Measurements from ENCODE around the gene CCDC144A.
"Not testable (repeated sequence)": the region's sequence is repeated elsewhere in the genome, so short reads cannot be mapped to it uniquely, and the experiment has no call there.

Gene CCDC144A, protein sequence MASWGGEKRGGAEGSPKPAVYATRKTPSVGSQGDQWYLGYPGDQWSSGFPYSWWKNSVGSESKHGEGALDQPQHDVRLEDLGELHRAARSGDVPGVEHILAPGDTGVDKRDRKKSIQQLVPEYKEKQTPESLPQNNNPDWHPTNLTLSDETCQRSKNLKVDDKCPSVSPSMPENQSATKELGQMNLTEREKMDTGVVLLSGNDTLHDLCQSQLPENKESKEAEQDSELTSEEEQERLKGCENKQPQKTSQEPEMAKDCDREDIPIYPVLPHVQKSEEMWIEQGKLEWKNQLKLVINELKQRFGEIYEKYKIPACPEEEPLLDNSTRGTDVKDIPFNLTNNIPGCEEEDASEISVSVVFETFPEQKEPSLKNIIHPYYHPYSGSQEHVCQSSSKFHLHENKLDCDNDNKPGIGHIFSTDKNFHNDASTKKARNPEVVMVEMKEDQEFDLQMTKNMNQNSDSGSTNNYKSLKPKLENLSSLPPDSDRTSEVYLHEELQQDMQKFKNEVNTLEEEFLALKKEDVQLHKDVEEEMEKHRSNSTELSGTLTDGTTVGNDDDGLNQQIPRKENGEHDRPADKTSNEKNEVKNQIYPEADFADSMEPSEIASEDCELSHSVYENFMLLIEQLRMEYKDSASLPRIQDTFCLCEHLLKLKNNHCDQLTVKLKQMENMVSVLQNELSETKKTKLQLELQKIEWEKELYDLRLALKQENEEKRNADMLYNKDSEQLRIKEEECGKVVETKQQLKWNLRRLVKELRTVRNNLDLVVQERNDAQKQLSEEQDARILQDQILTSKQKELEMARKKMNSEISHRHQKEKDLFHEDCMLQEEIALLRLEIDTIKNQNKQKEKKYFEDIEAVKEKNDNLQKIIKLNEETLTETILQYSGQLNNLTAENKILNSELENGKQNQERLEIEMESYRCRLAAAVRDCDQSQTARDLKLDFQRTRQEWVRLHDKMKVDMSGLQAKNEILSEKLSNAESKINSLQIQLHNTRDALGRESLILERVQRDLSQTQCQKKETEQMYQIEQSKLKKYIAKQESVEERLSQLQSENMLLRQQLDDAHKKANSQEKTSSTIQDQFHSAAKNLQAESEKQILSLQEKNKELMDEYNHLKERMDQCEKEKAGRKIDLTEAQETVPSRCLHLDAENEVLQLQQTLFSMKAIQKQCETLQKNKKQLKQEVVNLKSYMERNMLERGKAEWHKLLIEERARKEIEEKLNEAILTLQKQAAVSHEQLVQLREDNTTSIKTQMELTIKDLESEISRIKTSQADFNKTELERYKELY (N-terminal part only)

DNA sequence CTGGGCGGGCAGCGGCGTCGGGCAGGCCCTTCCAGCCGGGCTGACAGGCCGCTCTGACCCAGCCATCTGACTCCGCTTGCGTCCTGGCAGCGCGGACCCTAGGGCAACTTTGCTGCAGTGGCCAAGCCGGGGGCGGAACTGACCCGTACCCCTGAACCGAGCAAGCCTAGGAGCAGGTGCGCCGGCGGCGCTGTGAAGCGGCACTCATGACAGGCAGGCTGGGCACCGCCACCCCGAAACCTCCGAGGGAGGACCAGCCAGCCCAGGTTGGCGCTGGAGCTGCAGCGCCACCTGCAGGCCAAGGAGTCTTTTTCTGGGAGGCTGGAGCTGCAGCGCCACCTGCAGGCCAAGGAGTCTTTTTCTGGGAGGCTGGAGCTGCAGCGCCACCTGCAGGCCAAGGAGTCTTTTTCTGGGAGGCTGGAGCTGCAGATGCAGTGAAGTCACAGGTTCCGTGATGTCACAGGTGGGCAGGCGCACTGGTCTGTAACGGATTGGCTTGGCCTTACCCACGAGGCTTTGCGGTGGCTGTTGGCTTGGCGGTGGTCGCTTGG, at the start of gene CCDC144A:
Gene CCDC144A, plus strand, starts transcription at position 511 of the 551 bp plus-strand sequence. CDS start 160 bp downstream, outside the sequence.
- not testable (repeated sequence) for DNase-seq

DNA sequence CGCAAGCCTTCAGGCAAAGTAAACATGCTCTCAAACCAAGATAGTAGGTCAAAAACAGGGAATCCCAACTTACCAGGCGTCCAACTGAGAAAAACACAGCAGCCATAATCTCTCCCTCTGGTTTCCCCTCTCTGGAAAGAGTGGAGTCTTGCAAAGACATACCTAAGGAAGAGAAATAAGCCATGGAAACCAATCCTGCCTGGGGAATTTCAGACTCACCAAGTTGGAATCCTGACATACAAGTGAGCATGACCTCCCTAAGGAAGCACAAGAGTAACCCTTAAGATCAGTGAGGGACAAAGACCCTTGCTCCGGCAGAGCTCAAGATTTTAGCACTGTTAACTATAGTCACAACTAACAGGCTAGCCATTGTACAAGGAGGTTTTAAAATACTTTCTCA, 40.5 kb upstream of the CCDC144A start:
- DNase-seq: no peak

DNA sequence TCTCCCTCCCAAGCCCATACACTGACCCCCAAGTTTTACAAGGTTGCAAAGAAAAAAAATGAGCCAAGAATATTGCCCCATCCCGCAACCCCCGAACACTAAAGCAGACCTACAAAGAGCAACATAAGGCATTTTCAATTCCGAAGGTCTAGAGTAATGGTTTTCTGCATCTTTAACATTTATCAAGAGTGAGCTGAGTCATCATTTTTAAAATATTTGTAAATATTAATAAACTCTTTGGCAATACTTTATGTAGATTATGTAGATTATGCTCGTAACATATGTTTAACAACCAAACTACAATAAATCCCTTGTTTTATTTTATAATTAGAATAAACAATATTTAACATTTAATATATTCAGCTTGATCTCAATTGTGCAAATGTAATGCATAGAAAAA, 37.8 kb upstream of the CCDC144A start:
- DNase-seq: no peak

DNA sequence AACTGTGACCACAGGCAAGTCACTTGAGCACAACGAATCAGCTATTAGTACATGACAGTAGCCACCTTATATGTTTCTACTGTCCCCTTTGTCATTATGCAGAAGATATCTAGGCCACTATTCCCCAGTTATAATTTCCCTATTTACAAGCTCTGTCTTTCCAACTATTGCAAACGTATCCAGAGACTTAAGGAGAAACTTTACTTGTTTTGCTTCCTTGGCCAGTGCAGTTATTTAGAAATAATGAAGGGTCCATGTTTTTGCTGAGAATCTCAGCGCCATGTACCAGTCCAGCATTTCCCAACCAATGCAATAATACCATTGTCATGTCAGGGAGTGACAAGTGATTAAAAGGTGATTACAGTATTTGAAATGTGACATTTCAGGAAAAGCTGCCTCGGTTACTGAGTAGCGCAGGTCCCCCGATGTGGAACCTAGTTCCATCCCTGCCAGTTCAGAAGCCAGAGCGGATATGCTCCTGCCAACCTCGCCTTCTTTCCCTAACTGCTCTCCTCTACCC, 37.1 kb upstream of the CCDC144A start:
- no peak for DNase-seq

DNA sequence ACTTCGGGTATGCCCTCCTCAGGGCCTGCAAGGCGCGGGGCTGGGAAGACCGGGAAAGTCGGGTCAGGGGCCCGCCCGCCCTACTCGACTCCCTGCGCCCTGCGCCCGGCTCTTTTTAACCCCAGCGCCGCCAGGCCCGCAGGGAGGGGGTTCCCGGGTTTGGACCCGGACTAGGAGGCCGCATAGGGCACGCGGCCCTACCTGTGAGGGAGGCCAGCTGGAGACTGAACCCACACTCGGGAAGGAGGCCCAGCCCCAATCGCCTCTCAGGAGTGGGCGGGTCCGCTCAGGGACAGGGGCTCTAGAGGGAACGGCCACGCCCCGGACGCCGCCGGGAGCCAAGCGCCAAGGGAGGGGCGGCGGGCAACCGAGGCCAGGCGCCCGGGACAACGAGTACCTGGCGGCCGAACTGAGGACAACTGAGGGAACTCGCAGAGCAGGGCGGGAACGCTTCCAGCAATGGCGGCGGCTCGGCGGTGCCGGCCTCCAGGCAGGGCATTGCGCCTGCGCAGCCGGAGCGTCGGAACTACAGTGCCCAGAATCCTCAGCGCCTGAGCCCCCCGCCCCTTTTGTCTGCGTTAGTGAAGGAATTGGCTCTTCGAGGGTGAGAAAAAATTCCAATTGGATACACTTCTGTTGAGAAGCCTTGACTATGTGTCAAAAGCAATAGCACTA, 36.5 kb upstream of the CCDC144A start, which contains the start of gene ZNF624:
Gene ZNF624, minus strand, starts transcription at position 484 of the 675 bp plus-strand sequence.
- DNase-seq: peak; percentile 18

DNA sequence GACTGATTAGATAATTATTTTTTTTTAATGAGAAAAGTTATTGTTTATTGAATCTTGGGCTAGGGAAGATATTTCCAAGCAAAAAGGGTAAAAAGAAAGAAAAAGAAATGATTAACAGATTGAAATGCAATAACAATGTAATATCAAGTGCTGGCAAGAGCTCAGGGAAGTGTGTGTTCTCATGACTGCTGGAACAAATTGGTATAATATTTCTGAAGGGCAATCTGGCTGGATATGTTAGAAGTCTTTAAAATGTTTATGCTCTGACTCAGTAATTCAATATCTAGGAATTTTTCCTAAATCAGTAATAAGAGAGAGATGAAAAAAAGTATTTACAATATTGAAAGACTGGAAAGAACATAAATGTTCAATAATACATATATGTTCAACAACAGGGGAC, 28.8 kb upstream of the CCDC144A start:
- DNase-seq: no peak

DNA sequence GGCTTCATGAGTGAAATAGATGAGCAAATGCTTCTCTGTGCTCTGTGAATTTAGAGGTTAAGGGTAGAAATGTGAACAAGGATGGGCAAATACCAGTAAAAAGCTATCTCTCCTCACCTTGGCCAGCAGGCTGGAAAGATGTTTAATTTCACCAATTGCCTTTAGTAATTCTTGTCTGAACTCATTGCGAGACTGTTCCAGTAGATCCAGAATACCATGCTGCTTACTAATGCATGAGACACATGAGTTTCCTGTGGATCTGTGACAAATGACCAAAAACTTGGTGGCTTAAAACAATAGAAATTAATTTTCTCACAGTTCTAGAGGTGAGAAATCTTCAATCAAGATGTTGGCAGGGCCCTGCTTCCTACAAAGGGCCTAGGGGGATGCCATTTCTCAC, 27.1 kb upstream of the CCDC144A start:
- DNase-seq: no peak

DNA sequence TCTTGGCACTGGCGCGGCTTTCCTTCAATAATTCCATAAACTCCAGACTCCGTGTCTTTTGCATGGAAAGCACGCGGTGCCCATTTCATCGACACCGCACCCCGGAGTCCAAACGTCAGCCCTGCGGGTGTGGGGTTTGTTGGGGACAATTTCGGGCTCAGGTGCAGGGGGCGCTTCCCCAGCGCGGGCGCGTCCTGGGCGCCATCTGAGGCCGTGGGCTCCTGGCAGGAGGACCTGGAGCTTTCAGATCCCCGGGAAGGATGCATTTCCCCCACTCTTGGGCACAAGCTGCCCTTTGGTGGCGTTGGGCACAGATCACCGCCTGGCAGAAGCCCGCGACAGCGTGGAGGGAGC, 23.5 kb upstream of the CCDC144A start:
- not testable (repeated sequence) for DNase-seq

DNA sequence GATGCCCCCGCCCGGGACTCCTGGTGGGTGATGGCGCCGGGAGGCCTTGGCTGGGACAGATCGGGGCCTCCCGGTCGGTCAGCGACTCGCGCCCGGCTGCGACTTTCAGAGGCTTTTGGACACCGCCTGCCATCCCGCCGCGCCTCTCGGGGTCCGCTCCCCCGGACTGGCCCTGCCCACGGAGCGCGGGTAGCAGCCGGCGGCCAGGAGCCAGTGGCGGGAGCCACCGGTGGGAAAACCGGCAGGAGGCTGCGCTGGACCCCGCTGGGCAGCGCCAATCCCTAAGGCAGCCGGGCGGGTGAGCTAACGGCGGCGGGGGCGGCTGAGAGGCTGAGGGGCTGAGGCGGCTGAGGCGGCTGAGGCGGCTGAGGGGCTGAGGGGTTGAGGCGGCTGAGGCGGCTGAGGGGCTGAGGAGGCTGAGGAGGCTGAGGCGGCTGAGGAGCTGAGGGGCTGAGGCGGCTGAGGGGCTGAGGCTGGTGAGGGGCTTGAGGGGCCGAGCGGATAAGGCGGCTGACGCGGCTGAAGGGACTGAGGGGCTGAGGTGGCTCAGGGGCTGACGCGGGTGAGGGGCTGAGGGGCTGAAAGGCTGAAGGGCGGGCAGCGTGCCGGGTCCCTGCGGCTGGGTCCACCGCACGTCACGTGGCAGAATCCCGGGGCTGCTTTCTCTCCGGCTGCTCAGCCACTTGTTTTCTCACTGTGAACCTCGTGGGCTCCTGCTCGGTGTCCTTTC, 23.0 kb upstream of the CCDC144A start:
- not testable (repeated sequence) for DNase-seq

DNA sequence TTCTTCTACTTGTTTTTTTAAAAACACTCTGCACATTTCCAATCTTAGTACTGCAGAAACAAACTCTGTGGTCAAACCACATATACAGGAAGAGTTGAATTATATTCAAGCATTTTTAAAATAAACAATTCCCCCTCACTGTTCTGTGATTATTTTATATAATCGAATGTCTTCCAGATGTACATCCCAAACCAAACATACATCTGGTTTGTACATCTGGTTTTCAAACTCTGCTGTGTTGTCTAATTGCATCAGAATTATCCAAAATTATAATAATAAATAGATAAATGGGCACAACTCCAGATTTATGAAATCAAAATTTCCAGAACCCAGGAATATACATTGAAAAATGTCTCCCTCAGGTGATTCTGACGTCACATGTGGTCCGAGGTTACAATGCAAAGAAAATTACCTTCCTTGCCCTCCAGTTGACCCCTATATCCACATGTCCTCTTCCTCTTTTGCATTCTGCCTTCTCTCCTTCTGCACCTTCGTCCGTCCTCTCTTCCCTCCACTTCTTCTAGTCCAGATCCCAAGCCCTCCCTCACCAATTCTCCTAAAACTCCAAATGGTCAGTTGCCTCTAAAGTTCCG, 13.3 kb upstream of the CCDC144A start:
- no peak for DNase-seq

DNA sequence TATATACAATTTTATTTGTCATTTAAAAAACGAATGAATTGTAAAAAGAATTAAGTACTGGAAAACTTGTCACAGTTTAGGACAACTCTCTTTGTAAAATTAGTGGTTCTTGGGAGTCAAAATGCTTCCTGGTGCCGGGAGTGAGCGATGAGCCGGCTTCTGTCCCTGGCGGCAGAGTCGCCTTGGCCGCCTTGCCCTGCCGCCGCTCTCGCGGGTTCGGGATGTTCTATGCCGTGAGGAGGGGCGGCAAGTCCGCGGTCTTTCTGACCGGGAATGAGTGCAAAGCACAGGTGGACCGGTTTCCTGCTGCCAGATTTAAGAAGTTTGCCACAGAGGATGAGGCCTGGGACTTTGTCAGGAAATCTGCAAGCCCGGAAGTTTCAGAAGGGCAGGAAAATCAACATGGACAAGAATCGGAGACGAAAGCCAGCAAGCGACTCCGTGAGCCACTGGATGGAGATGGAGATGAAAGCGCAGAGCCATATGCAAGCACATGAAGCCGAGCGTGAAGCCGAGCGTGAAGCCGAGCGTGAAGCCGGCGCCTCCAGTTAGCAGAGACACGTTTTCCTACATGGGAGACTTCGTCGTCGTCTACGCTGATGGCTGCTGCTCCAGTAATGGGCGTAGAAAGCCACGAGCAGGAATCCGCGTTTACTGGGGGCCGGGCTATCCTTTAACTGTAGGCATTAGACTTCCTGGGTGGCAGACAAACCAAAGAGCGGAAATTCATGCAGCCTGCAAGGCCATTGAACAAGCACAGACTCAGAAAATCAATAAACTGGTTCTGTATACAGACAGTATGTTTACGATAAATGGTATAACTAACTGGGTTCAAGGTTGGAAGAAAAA, 6.5 kb upstream of the CCDC144A start:
- not testable (repeated sequence) for DNase-seq

DNA sequence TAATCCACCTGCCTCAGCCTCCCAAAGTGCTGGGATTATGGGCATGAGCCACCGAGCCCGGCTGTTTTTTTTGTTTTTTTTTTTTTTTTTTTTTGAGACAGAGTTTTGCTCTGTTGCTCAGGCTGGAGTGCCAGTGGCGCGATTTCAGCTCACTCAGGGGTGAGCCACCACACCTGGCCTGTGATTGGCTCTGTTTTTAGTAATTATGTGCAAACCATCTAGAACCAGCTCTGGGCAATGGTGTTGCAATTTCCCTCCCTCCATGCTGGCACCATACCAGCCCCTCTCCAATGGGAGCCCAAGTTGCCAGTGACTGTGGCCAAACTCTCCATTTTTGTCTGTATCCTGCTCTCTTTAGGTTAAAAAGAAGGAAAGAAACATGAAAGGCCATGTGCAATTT, 4.0 kb upstream of the CCDC144A start:
- DNase-seq: not testable (repeated sequence)

DNA sequence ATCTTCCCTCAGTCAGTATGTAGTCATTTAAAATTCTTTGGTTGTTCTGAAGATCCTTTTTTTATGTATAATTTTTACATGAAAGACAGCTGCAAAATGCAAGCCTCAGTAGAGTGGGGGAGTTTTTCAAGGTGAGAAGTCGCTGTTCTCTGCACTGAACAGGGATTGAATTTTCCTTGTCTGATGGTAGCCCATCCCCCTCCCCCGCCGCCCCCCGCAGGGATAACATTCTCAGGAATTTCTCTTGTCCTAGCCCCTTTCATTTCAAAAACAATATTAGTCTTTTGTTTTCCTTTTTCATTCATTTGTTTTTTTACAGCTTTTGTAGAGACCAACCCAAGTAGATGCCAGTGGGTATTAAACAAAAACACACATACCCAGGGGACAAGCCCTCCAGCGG, 2.9 kb upstream of the CCDC144A start:
- not testable (repeated sequence) for DNase-seq

DNA sequence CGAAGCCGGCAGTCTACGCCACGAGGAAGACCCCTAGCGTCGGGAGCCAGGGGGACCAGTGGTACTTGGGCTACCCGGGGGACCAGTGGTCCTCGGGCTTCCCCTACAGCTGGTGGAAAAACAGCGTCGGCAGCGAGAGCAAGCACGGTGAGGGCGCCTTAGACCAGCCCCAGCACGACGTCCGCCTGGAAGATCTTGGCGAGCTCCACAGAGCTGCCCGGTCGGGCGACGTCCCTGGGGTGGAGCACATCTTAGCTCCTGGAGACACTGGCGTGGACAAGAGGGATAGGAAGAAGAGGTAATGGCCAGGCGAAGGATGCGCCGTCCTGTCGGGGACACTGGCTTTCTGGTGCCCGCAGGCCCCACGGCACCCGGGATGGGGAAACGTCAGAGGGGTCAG, 406 bp downstream of the CCDC144A start:
- not testable (repeated sequence) for DNase-seq

DNA sequence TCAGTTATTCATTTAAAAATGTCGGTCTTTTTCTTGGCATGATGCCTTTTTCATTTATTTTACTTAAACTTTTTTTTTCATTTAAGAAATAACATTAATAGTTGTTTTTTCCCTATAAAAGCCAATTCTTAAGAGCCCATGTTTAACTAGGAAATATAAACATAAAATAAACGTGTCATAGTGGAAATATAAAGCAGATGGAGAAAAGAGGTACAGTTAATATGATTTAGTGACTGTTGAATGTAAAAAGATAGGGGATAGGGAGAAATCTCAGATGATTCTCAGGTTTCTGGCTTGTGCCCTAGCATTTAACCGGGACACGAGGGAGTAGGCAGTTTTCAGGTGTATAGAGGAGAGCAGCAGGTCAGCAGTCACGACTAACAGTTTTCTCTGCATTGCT, 7.6 kb downstream of the CCDC144A start:
- DNase-seq: not testable (repeated sequence)

DNA sequence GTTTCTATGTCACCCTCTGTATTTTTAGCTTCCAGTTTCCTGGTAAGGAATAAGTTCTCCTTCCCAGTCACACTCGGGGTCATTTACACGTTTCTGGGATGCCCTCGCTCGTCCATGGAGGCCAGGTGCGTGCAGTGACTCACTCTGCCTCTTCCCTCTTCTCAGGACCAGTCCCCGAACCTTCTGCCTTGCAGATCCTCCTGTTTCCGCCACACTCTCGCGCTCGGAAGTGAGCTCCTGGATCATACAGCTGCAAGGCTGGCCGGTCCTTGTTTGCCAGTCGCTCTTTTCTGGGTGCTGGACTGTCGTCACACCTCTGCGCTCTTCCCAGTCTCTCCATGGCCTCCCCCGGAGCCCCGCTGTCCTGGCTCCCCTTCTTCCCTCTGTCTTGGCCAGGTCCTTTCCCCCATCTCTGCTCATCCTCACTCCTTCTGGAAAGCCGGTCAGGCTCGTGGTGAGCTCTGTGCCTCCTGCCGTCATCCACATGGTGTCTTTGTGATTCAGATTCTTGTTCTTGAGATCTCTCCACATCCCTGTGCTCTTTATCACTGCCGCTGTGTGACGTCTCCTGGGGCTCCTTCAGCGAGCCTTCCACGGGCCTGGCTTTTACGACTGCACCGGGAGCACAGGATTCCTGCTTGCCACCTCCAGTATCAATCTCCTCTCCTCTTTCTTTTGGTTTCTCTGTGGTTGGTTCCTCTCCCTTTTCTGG, 55.6 kb downstream of the CCDC144A start:
- not testable (repeated sequence) for DNase-seq

DNA sequence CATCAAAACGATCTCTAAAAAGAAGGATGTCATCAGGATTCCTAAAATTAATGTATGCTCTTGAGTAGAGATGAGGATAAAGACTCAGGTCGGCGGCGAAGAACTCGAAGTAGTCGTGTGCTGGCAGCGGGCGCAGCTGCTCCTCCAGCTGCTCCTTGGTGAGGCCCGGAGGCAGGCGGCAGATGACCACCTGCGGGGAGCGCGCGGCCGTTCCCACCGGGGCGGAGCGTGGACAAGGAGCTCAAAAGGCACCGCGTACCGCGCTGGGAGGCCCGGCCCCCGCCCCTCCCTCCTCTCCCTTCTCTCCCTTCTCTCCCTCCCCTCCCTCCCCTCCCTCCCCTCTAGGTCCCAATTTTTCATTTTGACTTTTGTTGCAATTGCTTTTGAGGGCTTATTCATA, 56.5 kb downstream of the CCDC144A start:
- DNase-seq: not testable (repeated sequence)

DNA sequence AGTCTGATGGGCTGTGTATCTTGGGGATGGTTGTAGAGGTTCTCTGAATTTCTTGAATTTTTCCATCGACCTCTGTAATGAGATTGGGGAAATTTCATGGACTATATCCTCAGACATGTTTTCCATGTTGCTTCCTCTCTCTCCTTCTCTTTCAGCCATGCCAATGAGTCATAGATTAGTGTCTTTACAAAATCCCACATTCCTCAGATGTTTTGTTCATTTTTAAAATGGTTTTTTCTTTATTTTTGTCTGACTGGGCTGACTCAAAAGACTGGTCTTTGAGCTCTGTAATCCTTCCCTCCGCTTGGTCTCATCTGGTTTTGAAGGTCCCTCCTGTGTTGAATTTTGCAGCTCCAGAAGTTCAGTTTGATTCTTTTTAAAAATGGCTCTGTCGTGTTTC, 60.5 kb downstream of the CCDC144A start:
- not testable (repeated sequence) for DNase-seq
